Sigmoid colon (tissue), 4 donors: ENCODE data around the gene RMND5A.
"Not testable (repeated sequence)": the region's sequence is repeated elsewhere in the genome, so short reads cannot be mapped to it uniquely, and the experiment has no call there.

Source experiments
- CTCF ChIP-seq, 4 experiments: fragments of 450-650 bp in 3 of 4; fragments of 200-600 bp in 1 of 4; IDR thresholded peaks; one replicate each; pipeline ENCODE4 v1.5.1; 2016 to 2019; ENCODE audit warnings: antibody characterized with exemption in 4 of 4, mild to moderate bottlenecking in 3 of 4, moderate library complexity in 2 of 4
- EP300 ChIP-seq, 4 donors: sonication (generic); formaldehyde crosslinking; IDR thresholded peaks; one replicate each; pipeline ENCODE4 v1.6.1; 2017; ENCODE audit warnings: antibody characterized with exemption in 4 of 4
- POLR2AphosphoS5 ChIP-seq, 4 donors: sonication (generic); formaldehyde crosslinking; IDR thresholded peaks; one replicate each; pipeline ENCODE4 v1.6.1; 2017; ENCODE audit warnings: antibody characterized with exemption in 4 of 4

- not testable (repeated sequence) for TF ChIP-seq POLR2AphosphoS5, CTCF, EP300 (IDR thresholded peaks at IDR 0.05)
These were observed 21.9 kb downstream of the RMND5A start for GRCh38 chr2:86741889-86742498.
